ENCODE results near the gene LIG4. TPM values are rescaled to one million over a fixed set of nuclear protein-coding genes. Genes with fewer than 3 reads are reported as not detected.

The LIG4 gene
- polyA plus RNA-seq, 2 of the 4 experiments (the other 2 are of a cell fraction) = 7.5 to 10.0 TPM

DNA sequence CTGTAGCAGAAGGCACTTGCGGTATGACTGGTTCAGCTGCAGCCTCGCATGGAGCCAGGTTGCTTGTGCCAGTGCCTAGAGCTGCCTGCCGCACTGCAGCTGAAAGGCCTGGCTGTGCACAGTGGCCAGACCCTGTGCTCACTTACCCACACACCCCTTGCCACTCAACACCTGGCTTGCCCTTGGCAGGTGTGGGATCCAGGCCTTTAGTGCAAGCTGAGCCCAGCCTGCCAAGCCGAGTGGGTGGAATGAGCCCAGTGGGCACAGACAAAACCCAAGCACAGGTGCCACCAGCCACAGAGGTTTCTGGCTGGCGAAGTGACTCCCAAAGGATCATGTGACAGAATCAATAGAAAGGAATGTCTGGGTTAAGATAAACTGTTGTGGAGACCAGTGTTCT is 19.5 kb downstream of the LIG4 start (continued):
- TF ChIP-seq, protein P1, sequence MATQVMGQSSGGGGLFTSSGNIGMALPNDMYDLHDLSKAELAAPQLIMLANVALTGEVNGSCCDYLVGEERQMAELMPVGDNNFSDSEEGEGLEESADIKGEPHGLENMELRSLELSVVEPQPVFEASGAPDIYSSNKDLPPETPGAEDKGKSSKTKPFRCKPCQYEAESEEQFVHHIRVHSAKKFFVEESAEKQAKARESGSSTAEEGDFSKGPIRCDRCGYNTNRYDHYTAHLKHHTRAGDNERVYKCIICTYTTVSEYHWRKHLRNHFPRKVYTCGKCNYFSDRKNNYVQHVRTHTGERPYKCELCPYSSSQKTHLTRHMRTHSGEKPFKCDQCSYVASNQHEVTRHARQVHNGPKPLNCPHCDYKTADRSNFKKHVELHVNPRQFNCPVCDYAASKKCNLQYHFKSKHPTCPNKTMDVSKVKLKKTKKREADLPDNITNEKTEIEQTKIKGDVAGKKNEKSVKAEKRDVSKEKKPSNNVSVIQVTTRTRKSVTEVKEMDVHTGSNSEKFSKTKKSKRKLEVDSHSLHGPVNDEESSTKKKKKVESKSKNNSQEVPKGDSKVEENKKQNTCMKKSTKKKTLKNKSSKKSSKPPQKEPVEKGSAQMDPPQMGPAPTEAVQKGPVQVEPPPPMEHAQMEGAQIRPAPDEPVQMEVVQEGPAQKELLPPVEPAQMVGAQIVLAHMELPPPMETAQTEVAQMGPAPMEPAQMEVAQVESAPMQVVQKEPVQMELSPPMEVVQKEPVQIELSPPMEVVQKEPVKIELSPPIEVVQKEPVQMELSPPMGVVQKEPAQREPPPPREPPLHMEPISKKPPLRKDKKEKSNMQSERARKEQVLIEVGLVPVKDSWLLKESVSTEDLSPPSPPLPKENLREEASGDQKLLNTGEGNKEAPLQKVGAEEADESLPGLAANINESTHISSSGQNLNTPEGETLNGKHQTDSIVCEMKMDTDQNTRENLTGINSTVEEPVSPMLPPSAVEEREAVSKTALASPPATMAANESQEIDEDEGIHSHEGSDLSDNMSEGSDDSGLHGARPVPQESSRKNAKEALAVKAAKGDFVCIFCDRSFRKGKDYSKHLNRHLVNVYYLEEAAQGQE (IDR thresholded peaks at IDR 0.05) = no peak
- TF ChIP-seq KDM5A (IDR thresholded peaks at IDR 0.05) (no peak), RNF2 (IDR thresholded peaks at IDR 0.05; ENCODE audit: borderline replicate concordance, low read depth) (no peak), HOXA7 (CRISPR knock-in tag; IDR thresholded peaks at IDR 0.05) (no peak), PBX3 (IDR thresholded peaks at IDR 0.05) (no peak), SMC3 (IDR thresholded peaks at IDR 0.05) (no peak), FOSL2 (IDR thresholded peaks at IDR 0.05) (no peak), FOSL2 (CRISPR knock-in tag; IDR thresholded peaks at IDR 0.05) (no peak)
- TF ChIP-seq, protein P2, sequence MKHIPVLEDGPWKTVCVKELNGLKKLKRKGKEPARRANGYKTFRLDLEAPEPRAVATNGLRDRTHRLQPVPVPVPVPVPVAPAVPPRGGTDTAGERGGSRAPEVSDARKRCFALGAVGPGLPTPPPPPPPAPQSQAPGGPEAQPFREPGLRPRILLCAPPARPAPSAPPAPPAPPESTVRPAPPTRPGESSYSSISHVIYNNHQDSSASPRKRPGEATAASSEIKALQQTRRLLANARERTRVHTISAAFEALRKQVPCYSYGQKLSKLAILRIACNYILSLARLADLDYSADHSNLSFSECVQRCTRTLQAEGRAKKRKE (CRISPR knock-in tag; IDR thresholded peaks at IDR 0.05; ENCODE audit: low read depth) = no peak
- TF ChIP-seq, protein P3, sequence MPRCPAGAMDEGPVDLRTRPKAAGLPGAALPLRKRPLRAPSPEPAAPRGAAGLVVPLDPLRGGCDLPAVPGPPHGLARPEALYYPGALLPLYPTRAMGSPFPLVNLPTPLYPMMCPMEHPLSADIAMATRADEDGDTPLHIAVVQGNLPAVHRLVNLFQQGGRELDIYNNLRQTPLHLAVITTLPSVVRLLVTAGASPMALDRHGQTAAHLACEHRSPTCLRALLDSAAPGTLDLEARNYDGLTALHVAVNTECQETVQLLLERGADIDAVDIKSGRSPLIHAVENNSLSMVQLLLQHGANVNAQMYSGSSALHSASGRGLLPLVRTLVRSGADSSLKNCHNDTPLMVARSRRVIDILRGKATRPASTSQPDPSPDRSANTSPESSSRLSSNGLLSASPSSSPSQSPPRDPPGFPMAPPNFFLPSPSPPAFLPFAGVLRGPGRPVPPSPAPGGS (IDR thresholded peaks at IDR 0.05) = no peak

GRCh38 chr13:108195146-108195545 is 20.2 kb downstream of the LIG4 start:
- Histone ChIP-seq H3K4me2 (no peak overlapping the region), H3K4me1 (no peaks in the 10 kb centered on the region), H3K9me3 (no peaks in the 10 kb centered on the region), H3K4me3 (no peak overlapping the region), H3K27ac (no peak overlapping the region)
- TF ChIP-seq PBX3 (IDR thresholded peaks at IDR 0.05) = no peak
- no peak for TF ChIP-seq RNF2 (IDR thresholded peaks at IDR 0.05; ENCODE audit: borderline replicate concordance, low read depth)
- TF ChIP-seq HOXB13 (CRISPR knock-in tag; IDR thresholded peaks at IDR 0.05; ENCODE audit: low read depth) = no peak
- no peak for TF ChIP-seq NPAS2 (CRISPR knock-in tag; IDR thresholded peaks at IDR 0.05; ENCODE audit: borderline replicate concordance)
- TF ChIP-seq NFE2L2 (conservative IDR thresholded peaks at IDR 0.05; ENCODE audit: low read length) = no peak
- TF ChIP-seq POLR2AphosphoS2 (conservative IDR thresholded peaks at IDR 0.05; ENCODE audit: low read length) = no peak
- TF ChIP-seq EHMT2 (IDR thresholded peaks at IDR 0.05; ENCODE audit: low read depth) = no peak
- no peak for TF ChIP-seq TFCP2L1 (CRISPR knock-in tag; IDR thresholded peaks at IDR 0.05)
- TF ChIP-seq TP53 (CRISPR knock-in tag; IDR thresholded peaks at IDR 0.05) = no peak
- TF ChIP-seq ZNF302 (CRISPR knock-in tag; IDR thresholded peaks at IDR 0.05) = no peak
- TF ChIP-seq HDAC2 (IDR thresholded peaks at IDR 0.05) = no peak
- TF ChIP-seq, protein P4, sequence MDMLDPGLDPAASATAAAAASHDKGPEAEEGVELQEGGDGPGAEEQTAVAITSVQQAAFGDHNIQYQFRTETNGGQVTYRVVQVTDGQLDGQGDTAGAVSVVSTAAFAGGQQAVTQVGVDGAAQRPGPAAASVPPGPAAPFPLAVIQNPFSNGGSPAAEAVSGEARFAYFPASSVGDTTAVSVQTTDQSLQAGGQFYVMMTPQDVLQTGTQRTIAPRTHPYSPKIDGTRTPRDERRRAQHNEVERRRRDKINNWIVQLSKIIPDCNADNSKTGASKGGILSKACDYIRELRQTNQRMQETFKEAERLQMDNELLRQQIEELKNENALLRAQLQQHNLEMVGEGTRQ (IDR thresholded peaks at IDR 0.05) = no peak
- TF ChIP-seq, protein P3 (IDR thresholded peaks at IDR 0.05) = no peak
- no peak for TF ChIP-seq SREBF2 (IDR thresholded peaks at IDR 0.05)
- ATAC-seq (no peak), DNase-seq (ENCODE audit: low read depth in 1 of 2, low spot score in 1 of 2) (no peak), FAIRE-seq (no peak)
- ChIA-PET POLR2A (no interaction called here), CTCF (no interaction called here)
- 0% methylated on average over 1 of the region's 1 CpG for WGBS (ENCODE audit: missing lambda C conversion rate)

Data from A549 (cell line).